Epithelial cell of esophagus (primary cell): ENCODE measurements around the gene SMIM22.

Experiments used
- DNase-seq: peaks from one replicate; pipeline ENCODE4 v3.0.0; 2010; ENCODE audit warnings: low read depth
- H3K4me3 ChIP-seq: 2 replicates; pipeline ENCODE4 v1.5.1; 2011; ENCODE audit warnings: mild to moderate bottlenecking, low read length, control low read depth
- TF ChIP-seq, protein P1 (sequence below): IDR thresholded peaks from 2 replicates; pipeline ENCODE4 v1.5.1; 2011; ENCODE audit warnings: low read depth, mild to moderate bottlenecking, low read length, control low read depth, inconsistent platforms; ENCODE audit not compliant: insufficient read depth; ENCODE audit errors: missing control alignments

The SMIM22 gene

DNA sequence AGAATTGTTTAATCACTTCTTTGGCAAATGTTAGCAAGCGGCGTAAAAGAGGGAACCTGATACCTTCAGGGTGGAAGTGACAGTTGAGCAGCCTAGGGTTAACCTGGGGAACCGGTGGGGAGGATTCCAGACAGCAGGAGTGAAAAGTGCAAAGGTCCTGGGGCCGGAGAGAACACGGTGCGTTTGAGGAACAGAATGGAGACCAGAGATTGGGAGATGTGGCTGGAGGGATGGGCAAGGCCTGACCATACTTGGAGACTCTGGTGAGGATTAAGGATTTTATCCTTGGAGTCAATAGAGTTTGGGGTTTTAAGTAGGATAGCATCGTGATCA is 25.9 kb upstream of the SMIM22 start:
- DNase-seq, result no peak
- TF ChIP-seq, protein P1, sequence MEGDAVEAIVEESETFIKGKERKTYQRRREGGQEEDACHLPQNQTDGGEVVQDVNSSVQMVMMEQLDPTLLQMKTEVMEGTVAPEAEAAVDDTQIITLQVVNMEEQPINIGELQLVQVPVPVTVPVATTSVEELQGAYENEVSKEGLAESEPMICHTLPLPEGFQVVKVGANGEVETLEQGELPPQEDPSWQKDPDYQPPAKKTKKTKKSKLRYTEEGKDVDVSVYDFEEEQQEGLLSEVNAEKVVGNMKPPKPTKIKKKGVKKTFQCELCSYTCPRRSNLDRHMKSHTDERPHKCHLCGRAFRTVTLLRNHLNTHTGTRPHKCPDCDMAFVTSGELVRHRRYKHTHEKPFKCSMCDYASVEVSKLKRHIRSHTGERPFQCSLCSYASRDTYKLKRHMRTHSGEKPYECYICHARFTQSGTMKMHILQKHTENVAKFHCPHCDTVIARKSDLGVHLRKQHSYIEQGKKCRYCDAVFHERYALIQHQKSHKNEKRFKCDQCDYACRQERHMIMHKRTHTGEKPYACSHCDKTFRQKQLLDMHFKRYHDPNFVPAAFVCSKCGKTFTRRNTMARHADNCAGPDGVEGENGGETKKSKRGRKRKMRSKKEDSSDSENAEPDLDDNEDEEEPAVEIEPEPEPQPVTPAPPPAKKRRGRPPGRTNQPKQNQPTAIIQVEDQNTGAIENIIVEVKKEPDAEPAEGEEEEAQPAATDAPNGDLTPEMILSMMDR, result no peak
- H3K4me3 ChIP-seq, result peak overlapping the region; percentile 86

DNA sequence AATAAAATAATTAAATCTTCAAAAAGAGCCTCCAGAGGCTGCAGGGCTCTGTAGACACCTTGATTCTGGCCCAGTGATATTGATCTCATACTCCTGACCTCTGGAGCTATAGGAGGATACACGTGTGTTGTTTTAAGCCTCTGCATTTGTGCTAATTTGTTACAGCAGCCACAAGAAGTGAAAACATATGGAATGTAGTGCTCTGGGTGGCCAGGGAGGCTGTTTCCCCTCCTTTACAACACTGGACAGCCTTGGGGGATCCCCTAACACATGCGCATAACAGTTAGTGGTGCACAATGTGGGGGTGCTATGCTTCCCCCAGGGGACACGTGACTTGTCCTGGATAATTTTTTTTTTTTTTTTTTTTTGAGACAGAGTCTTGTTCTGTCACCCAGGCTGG is 23.5 kb upstream of the SMIM22 start:
- DNase-seq, result no peak
- no peak overlapping the region for H3K4me3 ChIP-seq
- TF ChIP-seq, protein P1, result no peak

DNA sequence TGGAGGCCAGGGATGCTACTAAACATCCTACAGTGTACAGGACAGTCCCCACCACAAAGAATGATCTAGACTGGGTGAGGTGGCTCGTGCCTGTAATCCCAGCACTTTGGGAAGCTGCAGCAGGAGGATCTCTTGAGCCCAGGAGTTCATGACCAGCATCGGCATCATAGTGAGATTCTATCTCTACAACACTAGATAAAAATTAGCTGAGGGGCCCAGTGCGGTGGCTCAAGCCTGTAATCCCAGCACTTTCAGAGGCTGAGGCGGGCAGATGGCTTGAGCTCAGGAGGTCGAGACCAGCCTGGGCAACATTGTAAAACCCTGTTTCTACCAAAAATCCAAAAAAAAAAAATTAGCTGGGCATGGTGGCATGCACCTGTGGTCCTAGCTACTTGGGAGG is 22.8 kb upstream of the SMIM22 start:
- TF ChIP-seq, protein P1, result no peak
- no peak overlapping the region for H3K4me3 ChIP-seq
- DNase-seq, result no peak

DNA sequence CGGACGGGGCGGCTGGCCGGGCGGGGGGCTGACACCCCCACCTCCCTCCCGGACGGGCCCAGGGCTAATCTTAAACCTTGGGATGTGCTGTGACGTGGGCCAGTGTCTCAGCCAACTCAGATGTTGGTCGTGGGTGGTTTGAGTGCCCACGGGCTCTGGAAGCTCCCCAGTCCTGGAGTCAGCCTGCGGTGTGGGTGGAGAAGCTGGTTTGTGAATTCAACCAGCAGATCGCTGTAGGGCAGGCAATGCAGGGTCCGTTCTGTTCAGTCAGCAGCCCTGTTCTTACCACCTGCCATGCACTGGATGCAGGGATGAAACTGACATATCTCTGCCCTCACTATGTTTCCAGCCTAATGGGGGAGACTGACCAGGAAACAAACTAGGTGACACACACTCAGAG is 20.2 kb upstream of the SMIM22 start:
- TF ChIP-seq, protein P1, result no peak
- H3K4me3 ChIP-seq, result no peak overlapping the region
- no peak for DNase-seq

DNA sequence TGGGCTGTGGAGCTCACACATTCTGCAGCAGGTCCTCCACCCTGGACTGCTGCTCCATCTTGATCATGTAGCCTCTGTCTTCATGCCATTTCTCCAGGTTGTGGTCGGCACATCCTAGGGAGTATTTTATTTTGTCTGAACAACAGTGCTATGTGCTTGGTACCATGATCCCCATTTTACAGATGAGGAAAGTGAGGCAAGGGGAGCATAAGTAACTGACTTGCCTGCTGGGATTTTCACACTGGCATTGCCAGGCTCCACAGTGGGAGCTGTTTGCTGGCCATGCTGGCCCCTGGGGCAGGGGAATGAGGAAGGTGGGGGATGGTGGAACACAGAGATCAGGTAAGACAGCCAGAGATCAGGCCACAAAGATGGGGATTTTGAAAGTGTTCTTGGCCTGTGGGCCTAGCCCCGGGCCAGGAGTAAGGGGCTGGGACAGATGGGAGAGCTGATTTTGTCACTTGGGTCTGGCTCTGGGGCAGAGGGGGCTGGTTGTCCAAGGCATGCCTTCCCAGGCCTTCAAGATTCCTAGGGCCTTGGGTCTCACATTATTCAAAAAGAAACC is 18.9 kb upstream of the SMIM22 start:
- DNase-seq, result no peak
- no peak overlapping the region for H3K4me3 ChIP-seq
- TF ChIP-seq, protein P1, result no peak

DNA sequence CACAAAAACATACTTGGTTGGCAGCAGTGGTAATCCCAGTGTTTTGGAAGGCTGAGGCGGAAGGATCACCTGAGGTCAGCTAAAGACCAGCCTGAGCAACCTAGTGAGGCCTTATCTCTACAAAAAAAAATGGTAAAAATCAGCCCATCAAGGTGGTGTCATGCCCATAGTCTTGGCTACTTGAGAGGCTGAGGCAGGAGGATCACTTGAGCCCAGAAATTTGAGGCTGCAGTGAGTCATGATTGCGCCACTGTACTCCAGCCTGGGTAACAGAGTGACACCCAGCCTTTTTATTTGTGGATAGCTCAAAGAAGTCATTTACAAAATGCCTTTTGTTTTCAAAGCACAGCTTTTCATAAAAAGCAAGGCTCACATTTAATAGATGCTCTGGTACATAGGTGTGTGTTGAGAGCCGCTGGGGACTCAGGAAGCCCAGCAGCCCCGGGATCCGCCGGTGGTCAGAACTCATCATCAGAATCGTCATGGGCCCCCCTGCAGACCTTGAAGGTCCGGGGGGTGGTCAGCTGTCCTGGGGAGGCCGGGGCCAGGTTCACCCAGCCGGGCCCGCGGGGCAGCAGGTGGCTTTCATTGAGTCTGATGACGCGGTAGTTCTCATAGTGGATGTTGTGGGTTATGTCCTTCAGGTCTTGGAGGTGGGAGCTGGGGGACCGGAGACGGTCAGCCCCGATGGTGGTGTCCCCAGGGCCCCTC is 17.7 kb upstream of the SMIM22 start:
- H3K4me3 ChIP-seq, result no peak overlapping the region
- TF ChIP-seq, protein P1, result no peak
- no peak for DNase-seq

DNA sequence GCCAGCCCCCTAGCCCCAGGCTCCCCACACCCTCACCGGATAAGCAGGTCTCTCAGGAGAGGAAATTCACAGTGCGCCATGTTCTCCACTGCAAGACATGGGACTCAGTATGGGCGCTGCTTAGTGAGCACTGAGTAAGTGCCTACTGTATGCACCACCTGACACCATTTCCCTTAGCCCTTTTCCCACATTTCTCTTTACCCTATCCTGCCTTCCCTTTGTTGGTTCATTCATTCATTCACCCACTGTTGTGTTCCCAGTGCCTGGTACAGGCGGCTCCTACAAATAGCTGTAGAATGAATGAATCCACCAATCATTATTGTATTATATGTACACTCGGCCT is 17.1 kb upstream of the SMIM22 start:
- DNase-seq, result no peak
- TF ChIP-seq, protein P1, result no peak

More for the DNA sequence above, 17.1 kb upstream of the SMIM22 start:
- H3K4me3 ChIP-seq, result no peak overlapping the region
